Karpas-422 (cell line): ENCODE data around the gene CENPV. TPM values are rescaled to one million over a fixed set of nuclear protein-coding genes. Genes with fewer than 3 reads are reported as not detected.

Experiments used
- total RNA-seq: library from RNA; depleted of rRNA; stranded (reverse); fragments of >200 nt; shearing (Covaris generic); gene quantifications from 2 replicates; pipeline ENCODE4 v1.2.3, GENCODE V29; 2014; ENCODE audit warnings: low replicate concordance; rRNA removed

Gene CENPV
- total RNA-seq, 1 experiment from 2014 or later: 25.6 TPM

Other genes with a start within 250 kb of the CENPV start
- 95.2 and 127 TPM in 2 replicates for gene NCOR1, start 137.9 kb downstream of the CENPV start, total RNA-seq
- 43.4 and 48.2 TPM in 2 replicates for gene PIGL, start 136.3 kb downstream of the CENPV start, total RNA-seq
- gene UBB, start 27.6 kb upstream of the CENPV start, total RNA-seq: 1,060 and 1,155 TPM in 2 replicates
- gene TRPV2, start 62.1 kb upstream of the CENPV start, total RNA-seq: 14.2 and 30.1 TPM in 2 replicates
- gene LRRC75A, start 138.7 kb upstream of the CENPV start, total RNA-seq: 2.4 and 5.2 TPM in 2 replicates
- 0.40 and 0.41 TPM in 2 replicates for gene ZNF287, start 215.7 kb upstream of the CENPV start, total RNA-seq